SU-DHL-6 (cell line): ENCODE results near the gene TDRD7.

ENCODE experiments used
- H2AFZ ChIP-seq: fragments of 200-600 bp; sonication (generic); 2 replicates; pipeline ENCODE4 v1.6.1; 2014; ENCODE audit warnings: low read depth, mild to moderate bottlenecking, moderate library complexity, mixed read lengths, antibody characterized with exemption, low read length; ENCODE audit not compliant: severe bottlenecking
- H3F3A ChIP-seq: fragments of 200-600 bp; shearing (Covaris generic); 2 replicates; pipeline ENCODE4 v1.6.0; 2016; ENCODE audit warnings: antibody characterized with exemption, mild to moderate bottlenecking; ENCODE audit not compliant: insufficient read depth
- H3K27ac ChIP-seq: fragments of 200-600 bp; sonication (generic); 2 replicates; pipeline ENCODE4 v1.5.1; 2016; ENCODE audit warnings: low read depth, mild to moderate bottlenecking, low read length, moderate library complexity, mixed read lengths
- H3K27me3 ChIP-seq: fragments of 200-600 bp; sonication (generic), shearing (Covaris generic); 2 replicates; pipeline ENCODE4 v1.6.0; 2014; ENCODE audit warnings: mild to moderate bottlenecking, low read length
- H3K36me3 ChIP-seq: fragments of 200-600 bp; sonication (generic); 2 replicates; pipeline ENCODE4 v1.6.1; 2014; ENCODE audit warnings: mild to moderate bottlenecking, low read length, mixed read lengths
- H3K4me2 ChIP-seq: fragments of 300-600, 200-600 bp; shearing (Covaris generic), sonication (generic); 2 replicates; pipeline ENCODE4 v1.6.0; 2014; ENCODE audit warnings: low read length, low read depth, mild to moderate bottlenecking; ENCODE audit not compliant: poor library complexity, severe bottlenecking
- H3K4me3 ChIP-seq: fragments of 200-600 bp; sonication (generic); 2 replicates; pipeline ENCODE4 v1.5.1; 2014; ENCODE audit warnings: antibody characterized with exemption, low read length, mild to moderate bottlenecking, mixed read lengths; ENCODE audit not compliant: insufficient read depth, poor library complexity, severe bottlenecking
- H3K79me2 ChIP-seq: fragments of 200-600 bp; sonication (generic); 2 replicates; pipeline ENCODE4 v1.6.1; 2014; ENCODE audit warnings: mild to moderate bottlenecking, low read length, moderate library complexity; ENCODE audit not compliant: insufficient read depth
- H3K9ac ChIP-seq: fragments of 200-600 bp; sonication (generic); 2 replicates; pipeline ENCODE4 v1.7.0; 2014; ENCODE audit warnings: mild to moderate bottlenecking, low read length
- H3K9me2 ChIP-seq: fragments of 200-600 bp; sonication (generic); replicated peaks from 2 replicates; pipeline ENCODE4 v1.6.1; 2014; ENCODE audit warnings: low read length; ENCODE audit not compliant: insufficient read depth
- H3K9me3 ChIP-seq: fragments of 200-600 bp; sonication (generic); 2 replicates; pipeline ENCODE4 v1.6.1; 2014; ENCODE audit warnings: low read length, mixed read lengths; ENCODE audit not compliant: insufficient read depth
- H4K20me1 ChIP-seq: fragments of 200-600 bp; sonication (generic); 2 replicates; pipeline ENCODE4 v1.6.1; 2014; ENCODE audit warnings: low read depth, mild to moderate bottlenecking, antibody characterized with exemption, low read length, moderate library complexity, mixed read lengths
- EZH2phosphoT487 ChIP-seq: fragments of 200-600 bp; sonication (generic), shearing (Covaris generic); conservative IDR thresholded peaks from 2 replicates; pipeline ENCODE4 v1.6.1; 2018; ENCODE audit warnings: mild to moderate bottlenecking, antibody characterized with exemption, low read length, moderate library complexity, mixed read lengths
- TF ChIP-seq, protein P1 (sequence below): fragments of 200-600 bp; sonication (generic); IDR thresholded peaks from one replicate; pipeline ENCODE4 v1.5.1; 2017; ENCODE audit warnings: antibody characterized with exemption, mild to moderate bottlenecking, low read length, moderate library complexity; ENCODE audit not compliant: insufficient read depth, poor library complexity, severe bottlenecking

TDRD7 gene

DNA sequence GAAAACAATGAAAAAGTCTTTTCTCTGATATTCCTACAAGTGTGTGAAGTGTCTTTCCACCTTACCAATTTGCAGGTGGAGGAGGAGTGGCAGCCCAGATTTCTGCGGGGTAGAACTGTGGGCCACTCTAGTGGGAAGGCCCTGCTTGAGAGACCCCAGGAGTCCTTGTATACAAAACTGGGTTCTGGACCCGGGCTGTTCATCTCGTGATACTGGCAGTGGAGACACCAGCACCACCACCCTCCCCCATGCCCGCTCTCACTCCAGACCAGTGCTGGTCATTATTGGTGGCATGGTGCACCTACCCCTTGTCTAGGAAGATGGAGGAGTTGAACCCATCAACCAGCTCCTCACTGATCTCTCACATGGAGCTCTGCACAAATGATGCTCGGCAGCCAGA lies 16.2 kb upstream of the TDRD7 start:
- Histone ChIP-seq H3K9me2 (no peaks in the 10 kb centered on the region), H3K36me3 (no peaks in the 10 kb centered on the region), H2AFZ (no peak overlapping the region), H3K4me3 (no peak overlapping the region), H3K79me2 (no peaks in the 10 kb centered on the region), H4K20me1 (no peaks in the 10 kb centered on the region), H3K9ac (no peak overlapping the region), H3K27ac (no peak overlapping the region), H3K27me3 (no peaks in the 10 kb centered on the region), H3F3A (no peaks in the 10 kb centered on the region), H3K4me2 (no peak overlapping the region), H3K9me3 (no peaks in the 10 kb centered on the region)
- TF ChIP-seq, protein P1, sequence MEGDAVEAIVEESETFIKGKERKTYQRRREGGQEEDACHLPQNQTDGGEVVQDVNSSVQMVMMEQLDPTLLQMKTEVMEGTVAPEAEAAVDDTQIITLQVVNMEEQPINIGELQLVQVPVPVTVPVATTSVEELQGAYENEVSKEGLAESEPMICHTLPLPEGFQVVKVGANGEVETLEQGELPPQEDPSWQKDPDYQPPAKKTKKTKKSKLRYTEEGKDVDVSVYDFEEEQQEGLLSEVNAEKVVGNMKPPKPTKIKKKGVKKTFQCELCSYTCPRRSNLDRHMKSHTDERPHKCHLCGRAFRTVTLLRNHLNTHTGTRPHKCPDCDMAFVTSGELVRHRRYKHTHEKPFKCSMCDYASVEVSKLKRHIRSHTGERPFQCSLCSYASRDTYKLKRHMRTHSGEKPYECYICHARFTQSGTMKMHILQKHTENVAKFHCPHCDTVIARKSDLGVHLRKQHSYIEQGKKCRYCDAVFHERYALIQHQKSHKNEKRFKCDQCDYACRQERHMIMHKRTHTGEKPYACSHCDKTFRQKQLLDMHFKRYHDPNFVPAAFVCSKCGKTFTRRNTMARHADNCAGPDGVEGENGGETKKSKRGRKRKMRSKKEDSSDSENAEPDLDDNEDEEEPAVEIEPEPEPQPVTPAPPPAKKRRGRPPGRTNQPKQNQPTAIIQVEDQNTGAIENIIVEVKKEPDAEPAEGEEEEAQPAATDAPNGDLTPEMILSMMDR, result no peak
- TF ChIP-seq EZH2phosphoT487, result no peak

DNA sequence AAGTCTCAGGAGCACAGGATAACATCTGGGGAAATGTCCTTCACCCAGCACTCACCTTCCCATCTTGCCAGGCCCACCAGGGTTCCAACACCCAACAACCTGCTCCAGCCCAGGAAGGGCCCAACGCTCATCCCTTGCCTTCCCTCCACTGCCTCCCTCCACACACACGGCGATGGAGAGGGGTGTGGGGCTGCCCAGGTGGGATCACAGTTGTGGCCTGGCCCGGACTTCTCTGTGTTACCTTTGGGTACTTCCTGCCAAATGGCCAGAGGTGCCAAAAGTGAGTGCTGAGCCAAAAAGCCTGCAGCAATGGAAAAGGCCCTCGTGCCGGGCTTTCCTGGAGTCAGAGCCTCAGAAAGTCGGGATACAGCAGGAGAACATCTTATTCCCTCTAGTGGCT lies 15.6 kb upstream of the TDRD7 start:
- H3K27ac ChIP-seq, result no peak overlapping the region
- H3F3A ChIP-seq, result no peaks in the 10 kb centered on the region
- no peak overlapping the region for H3K9ac ChIP-seq
- no peaks in the 10 kb centered on the region for H3K79me2 ChIP-seq
- no peaks in the 10 kb centered on the region for H3K9me3 ChIP-seq
- H3K9me2 ChIP-seq, result no peaks in the 10 kb centered on the region
- H4K20me1 ChIP-seq, result no peaks in the 10 kb centered on the region
- H2AFZ ChIP-seq, result no peak overlapping the region
- H3K4me3 ChIP-seq, result no peak overlapping the region
- no peak overlapping the region for H3K4me2 ChIP-seq
- TF ChIP-seq, protein P1, result no peak
- no peak for TF ChIP-seq EZH2phosphoT487
- no peaks in the 10 kb centered on the region for H3K27me3 ChIP-seq
- no peaks in the 10 kb centered on the region for H3K36me3 ChIP-seq

DNA sequence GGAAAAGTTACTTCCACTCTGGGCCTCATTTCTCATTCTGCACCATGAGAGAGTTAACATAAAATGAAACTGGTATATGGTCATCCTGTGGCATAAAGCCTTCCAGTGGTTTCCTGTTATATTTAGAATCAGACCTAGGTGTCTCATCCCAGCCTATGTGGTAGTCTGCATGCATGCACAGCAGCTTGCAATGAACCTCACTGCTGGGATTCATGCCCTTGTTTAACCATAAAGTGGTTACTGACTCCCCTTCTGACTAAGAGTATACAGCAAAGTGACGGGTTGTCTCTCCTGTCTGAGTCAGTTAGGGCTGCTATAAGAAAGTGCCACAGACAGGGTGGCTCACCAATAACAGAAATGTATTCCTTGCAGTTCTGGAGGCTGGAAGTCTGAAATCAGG lies 14.7 kb upstream of the TDRD7 start:
- Histone ChIP-seq H3K4me3 (no peak overlapping the region), H3K9me2 (no peaks in the 10 kb centered on the region), H3K36me3 (no peaks in the 10 kb centered on the region), H3K79me2 (no peaks in the 10 kb centered on the region), H3K27ac (no peak overlapping the region), H3K9me3 (no peaks in the 10 kb centered on the region), H3K27me3 (no peaks in the 10 kb centered on the region), H3K9ac (no peak overlapping the region), H4K20me1 (no peaks in the 10 kb centered on the region), H3F3A (no peaks in the 10 kb centered on the region), H3K4me2 (no peak overlapping the region), H2AFZ (no peak overlapping the region)
- TF ChIP-seq, protein P1, result no peak
- no peak for TF ChIP-seq EZH2phosphoT487
